HEK293 (cell line): ENCODE results near the gene KPNA1.

Experiments
- CTCF ChIA-PET: fragments of 350-600 bp; formaldehyde crosslinking; extraction: SDS; loops from one replicate; lab custom pipeline; 2021; ENCODE audit warnings: antibody characterized with exemption; lab: Yijun Ruan, JAX
- POLR2A ChIA-PET: fragments of 300-600 bp; formaldehyde crosslinking; extraction: SDS; loops from one replicate; lab custom pipeline; 2020; ENCODE audit warnings: antibody characterized with exemption, inconsistent platforms; lab: Yijun Ruan, JAX
- H3K27ac ChIP-seq: fragments of 200-500 bp; sonication (Bioruptor generic); 2 replicates; pipeline ENCODE4 v1.5.1; 2014; ENCODE audit warnings: low read depth, low read length, control low read depth, inconsistent platforms; ENCODE audit errors: extremely low read depth
- H3K36me3 ChIP-seq, 2 experiments: fragments of 200-500 bp in 1 of 2; sonication (Bioruptor generic) in 1 of 2; 1 replicate in 1 of 2; 2 replicates in 1 of 2; pipeline ENCODE4 v1.5.1; 2014 to 2017; ENCODE audit warnings: inconsistent platforms in 2 of 2, low read length in 2 of 2; ENCODE audit not compliant: control insufficient read depth in 2 of 2, insufficient read depth in 1 of 2
- H3K4me1 ChIP-seq: fragments of 200-500 bp; sonication (Bioruptor generic); 2 replicates; pipeline ENCODE4 v1.5.1; 2014; ENCODE audit warnings: mild to moderate bottlenecking, low read length, inconsistent platforms; ENCODE audit not compliant: control insufficient read depth, insufficient read depth
- H3K4me3 ChIP-seq: 2 replicates; pipeline ENCODE4 v1.5.1; 2011; ENCODE audit warnings: low read depth, mild to moderate bottlenecking, control low read depth, low read length, moderate library complexity
- H3K9me3 ChIP-seq: fragments of 200-500 bp; sonication (Bioruptor generic); 2 replicates; pipeline ENCODE4 v1.5.1; 2014; ENCODE audit warnings: low read depth, low read length, inconsistent platforms; ENCODE audit not compliant: control insufficient read depth, insufficient read depth
- EGR2 ChIP-seq: fragments of 450-650 bp; formaldehyde crosslinking; IDR thresholded peaks from 2 replicates; pipeline ENCODE4 v1.5.1; 2016; ENCODE audit warnings: low read depth, missing biosample characterization, missing genetic modification characterization
- ELK4 ChIP-seq: IDR thresholded peaks from 2 replicates; pipeline ENCODE4 v1.6.1; 2011; ENCODE audit warnings: mild to moderate bottlenecking, low read depth, low read length, borderline replicate concordance
- GLIS1 ChIP-seq: fragments of 450-650 bp; formaldehyde crosslinking; IDR thresholded peaks from 2 replicates; pipeline ENCODE4 v1.5.1; 2016; ENCODE audit warnings: missing biosample characterization, missing genetic modification characterization
- IKZF3 ChIP-seq: fragments of 450-650 bp; IDR thresholded peaks from 2 replicates; pipeline ENCODE4 v1.5.0; 2018; ENCODE audit warnings: missing biosample characterization, mild to moderate bottlenecking, missing genetic modification characterization, moderate library complexity
- RBAK ChIP-seq: fragments of 450-650 bp; formaldehyde crosslinking; IDR thresholded peaks from 2 replicates; pipeline ENCODE4 v1.5.1; 2016; ENCODE audit warnings: missing biosample characterization, missing genetic modification characterization
- REST ChIP-seq: fragments of 450-650 bp; formaldehyde crosslinking; IDR thresholded peaks from 2 replicates; pipeline ENCODE4 v1.5.1; 2016; ENCODE audit warnings: missing biosample characterization, missing genetic modification characterization
- ZBTB20 ChIP-seq: fragments of 450-650 bp; formaldehyde crosslinking; IDR thresholded peaks from 2 replicates; pipeline ENCODE4 v1.5.1; 2016; ENCODE audit warnings: missing biosample characterization, missing genetic modification characterization
- ZBTB8A ChIP-seq: fragments of 450-650 bp; formaldehyde crosslinking; IDR thresholded peaks from 2 replicates; pipeline ENCODE4 v1.5.1; 2016; ENCODE audit warnings: missing biosample characterization, missing genetic modification characterization
- ZFP41 ChIP-seq: fragments of 450-650 bp; formaldehyde crosslinking; IDR thresholded peaks from 2 replicates; pipeline ENCODE4 v1.5.1; 2016; ENCODE audit warnings: missing biosample characterization, missing genetic modification characterization, borderline replicate concordance
- ZNF138 ChIP-seq: fragments of 450-650 bp; formaldehyde crosslinking; IDR thresholded peaks from 2 replicates; pipeline ENCODE4 v1.5.1; 2016; ENCODE audit warnings: missing biosample characterization, missing genetic modification characterization, borderline replicate concordance
- ZNF140 ChIP-seq: fragments of 450-650 bp; formaldehyde crosslinking; IDR thresholded peaks from 2 replicates; pipeline ENCODE4 v1.5.1; 2016; ENCODE audit warnings: missing biosample characterization, missing genetic modification characterization
- ZNF184 ChIP-seq: fragments of 450-650 bp; IDR thresholded peaks from 2 replicates; pipeline ENCODE4 v1.5.1; 2018; ENCODE audit warnings: missing biosample characterization, mild to moderate bottlenecking, missing genetic modification characterization
- ZNF266 ChIP-seq: fragments of 450-650 bp; formaldehyde crosslinking; IDR thresholded peaks from 2 replicates; pipeline ENCODE4 v1.5.1; 2016; ENCODE audit warnings: missing biosample characterization, missing genetic modification characterization, low read depth
- ZNF362 ChIP-seq: fragments of 450-650 bp; formaldehyde crosslinking; IDR thresholded peaks from 2 replicates; pipeline ENCODE4 v1.5.1; 2016; ENCODE audit warnings: missing biosample characterization, missing genetic modification characterization
- ZNF473 ChIP-seq: fragments of 450-650 bp; formaldehyde crosslinking; IDR thresholded peaks from 2 replicates; pipeline ENCODE4 v1.5.1; 2017; ENCODE audit warnings: missing biosample characterization, missing genetic modification characterization
- ZNF596 ChIP-seq: fragments of 450-650 bp; IDR thresholded peaks from 2 replicates; pipeline ENCODE4 v1.5.0; 2018; ENCODE audit warnings: missing biosample characterization, mild to moderate bottlenecking, missing genetic modification characterization, moderate library complexity
- ZNF670 ChIP-seq: fragments of 450-650 bp; formaldehyde crosslinking; IDR thresholded peaks from 2 replicates; pipeline ENCODE4 v1.5.1; 2016; ENCODE audit warnings: missing biosample characterization, missing genetic modification characterization, low read depth
- ZNF677 ChIP-seq: fragments of 450-650 bp; IDR thresholded peaks from 2 replicates; pipeline ENCODE4 v1.5.0; 2018; ENCODE audit warnings: missing biosample characterization, mild to moderate bottlenecking, missing genetic modification characterization, moderate library complexity
- ZNF776 ChIP-seq: fragments of 450-650 bp; formaldehyde crosslinking; IDR thresholded peaks from 2 replicates; pipeline ENCODE4 v1.5.0; 2017; ENCODE audit warnings: missing biosample characterization, missing genetic modification characterization, borderline replicate concordance
- TF ChIP-seq, protein P1 (sequence below): fragments of 450-650 bp; formaldehyde crosslinking; IDR thresholded peaks from 2 replicates; pipeline ENCODE4 v1.5.1; 2016; ENCODE audit warnings: missing biosample characterization, missing genetic modification characterization
- TF ChIP-seq, protein P2 (sequence below): fragments of 450-650 bp; formaldehyde crosslinking; IDR thresholded peaks from 2 replicates; pipeline ENCODE4 v1.5.1; 2016; ENCODE audit warnings: missing biosample characterization, missing genetic modification characterization
- TF ChIP-seq, protein P3 (sequence below): fragments of 450-650 bp; formaldehyde crosslinking; IDR thresholded peaks from 2 replicates; pipeline ENCODE4 v1.5.1; 2016; ENCODE audit warnings: missing biosample characterization, missing genetic modification characterization

The KPNA1 gene

DNA sequence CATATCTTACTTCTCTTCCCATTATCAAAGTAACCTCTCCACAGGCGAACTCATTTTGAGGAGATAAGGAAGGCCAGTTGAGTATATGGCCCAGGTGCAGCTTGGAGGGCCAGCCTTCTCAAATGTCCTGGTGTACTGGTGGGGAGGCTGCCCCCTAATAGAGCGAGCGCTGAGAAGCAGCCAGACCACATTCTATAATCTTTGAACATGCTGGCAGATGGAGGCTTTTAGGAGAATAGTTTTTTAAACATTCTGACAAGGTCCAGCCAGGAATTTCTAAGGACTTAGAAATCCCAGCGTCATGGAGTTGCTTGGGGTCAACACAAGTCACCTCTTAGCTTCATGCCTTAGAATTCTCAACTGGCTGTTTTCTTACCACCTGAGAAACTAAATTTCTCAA lies 104.6 kb downstream of the KPNA1 start:
- no peak overlapping the region for H3K4me3 ChIP-seq
- H3K9me3 ChIP-seq = no peaks in the 10 kb centered on the region
- POLR2A ChIA-PET = no interaction called here
- H3K27ac ChIP-seq = no peak overlapping the region
- peaks cover 0 to 66% of the 10 kb centered on the region in 2 experiments; a peak in 2 of 3 replicates for H3K36me3 ChIP-seq
- CTCF ChIA-PET = interaction anchor here (0.9 kb wide), 1 partner anchor 17 kb away, joined by 6 read pairs; no protein-coding TSS in a partner anchor
- H3K4me1 ChIP-seq = no peaks in the 10 kb centered on the region
- TF ChIP-seq ZNF596 (no peak), REST (no peak), GLIS1 (tag by site-specific recombination) (no peak), IKZF3 (tag by site-specific recombination) (no peak), ZFP41 (tag by site-specific recombination) (no peak), ZNF138 (tag by site-specific recombination) (no peak), ZNF677 (tag by site-specific recombination) (no peak), ZNF670 (tag by site-specific recombination) (no peak), ZNF140 (no peak), ZNF473 (tag by site-specific recombination) (no peak)
- TF ChIP-seq, protein P1, sequence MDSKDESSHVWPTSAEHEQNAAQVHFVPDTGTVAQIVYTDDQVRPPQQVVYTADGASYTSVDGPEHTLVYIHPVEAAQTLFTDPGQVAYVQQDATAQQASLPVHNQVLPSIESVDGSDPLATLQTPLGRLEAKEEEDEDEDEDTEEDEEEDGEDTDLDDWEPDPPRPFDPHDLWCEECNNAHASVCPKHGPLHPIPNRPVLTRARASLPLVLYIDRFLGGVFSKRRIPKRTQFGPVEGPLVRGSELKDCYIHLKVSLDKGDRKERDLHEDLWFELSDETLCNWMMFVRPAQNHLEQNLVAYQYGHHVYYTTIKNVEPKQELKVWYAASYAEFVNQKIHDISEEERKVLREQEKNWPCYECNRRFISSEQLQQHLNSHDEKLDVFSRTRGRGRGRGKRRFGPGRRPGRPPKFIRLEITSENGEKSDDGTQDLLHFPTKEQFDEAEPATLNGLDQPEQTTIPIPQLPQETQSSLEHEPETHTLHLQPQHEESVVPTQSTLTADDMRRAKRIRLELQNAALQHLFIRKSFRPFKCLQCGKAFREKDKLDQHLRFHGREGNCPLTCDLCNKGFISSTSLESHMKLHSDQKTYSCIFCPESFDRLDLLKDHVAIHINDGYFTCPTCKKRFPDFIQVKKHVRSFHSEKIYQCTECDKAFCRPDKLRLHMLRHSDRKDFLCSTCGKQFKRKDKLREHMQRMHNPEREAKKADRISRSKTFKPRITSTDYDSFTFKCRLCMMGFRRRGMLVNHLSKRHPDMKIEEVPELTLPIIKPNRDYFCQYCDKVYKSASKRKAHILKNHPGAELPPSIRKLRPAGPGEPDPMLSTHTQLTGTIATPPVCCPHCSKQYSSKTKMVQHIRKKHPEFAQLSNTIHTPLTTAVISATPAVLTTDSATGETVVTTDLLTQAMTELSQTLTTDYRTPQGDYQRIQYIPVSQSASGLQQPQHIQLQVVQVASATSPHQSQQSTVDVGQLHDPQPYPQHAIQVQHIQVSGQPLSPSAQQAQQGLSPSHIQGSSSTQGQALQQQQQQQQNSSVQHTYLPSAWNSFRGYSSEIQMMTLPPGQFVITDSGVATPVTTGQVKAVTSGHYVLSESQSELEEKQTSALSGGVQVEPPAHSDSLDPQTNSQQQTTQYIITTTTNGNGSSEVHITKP (tag by site-specific recombination) = no peak
- TF ChIP-seq, protein P2, sequence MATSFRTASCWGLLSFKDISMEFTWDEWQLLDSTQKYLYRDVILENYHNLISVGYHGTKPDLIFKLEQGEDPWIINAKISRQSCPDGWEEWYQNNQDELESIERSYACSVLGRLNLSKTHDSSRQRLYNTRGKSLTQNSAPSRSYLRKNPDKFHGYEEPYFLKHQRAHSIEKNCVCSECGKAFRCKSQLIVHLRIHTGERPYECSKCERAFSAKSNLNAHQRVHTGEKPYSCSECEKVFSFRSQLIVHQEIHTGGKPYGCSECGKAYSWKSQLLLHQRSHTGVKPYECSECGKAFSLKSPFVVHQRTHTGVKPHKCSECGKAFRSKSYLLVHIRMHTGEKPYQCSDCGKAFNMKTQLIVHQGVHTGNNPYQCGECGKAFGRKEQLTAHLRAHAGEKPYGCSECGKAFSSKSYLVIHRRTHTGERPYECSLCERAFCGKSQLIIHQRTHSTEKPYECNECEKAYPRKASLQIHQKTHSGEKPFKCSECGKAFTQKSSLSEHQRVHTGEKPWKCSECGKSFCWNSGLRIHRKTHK (tag by site-specific recombination) = no peak

GRCh38 chr3:122409446-122409845 lies 105.3 kb downstream of the KPNA1 start:
- Histone ChIP-seq H3K36me3 (peaks cover 0 to 71% of the 10 kb centered on the region in 2 experiments; a peak in 2 of 3 replicates), H3K4me3 (no peak overlapping the region), H3K9me3 (no peaks in the 10 kb centered on the region), H3K4me1 (no peaks in the 10 kb centered on the region), H3K27ac (no peak overlapping the region)
- CTCF ChIA-PET = interaction anchor here (0.9 kb wide), 1 partner anchor 16 kb away, joined by 6 read pairs; no protein-coding TSS in a partner anchor
- POLR2A ChIA-PET = no interaction called here
- TF ChIP-seq ZNF184 (no peak), ZNF362 (no peak), ZNF776 (tag by site-specific recombination) (no peak), RBAK (tag by site-specific recombination) (no peak), EGR2 (tag by site-specific recombination) (no peak), ZNF266 (tag by site-specific recombination) (no peak), ZBTB8A (no peak), ZFP41 (tag by site-specific recombination) (no peak), ZBTB20 (tag by site-specific recombination) (no peak), ELK4 (no peak)
- TF ChIP-seq, protein P3, sequence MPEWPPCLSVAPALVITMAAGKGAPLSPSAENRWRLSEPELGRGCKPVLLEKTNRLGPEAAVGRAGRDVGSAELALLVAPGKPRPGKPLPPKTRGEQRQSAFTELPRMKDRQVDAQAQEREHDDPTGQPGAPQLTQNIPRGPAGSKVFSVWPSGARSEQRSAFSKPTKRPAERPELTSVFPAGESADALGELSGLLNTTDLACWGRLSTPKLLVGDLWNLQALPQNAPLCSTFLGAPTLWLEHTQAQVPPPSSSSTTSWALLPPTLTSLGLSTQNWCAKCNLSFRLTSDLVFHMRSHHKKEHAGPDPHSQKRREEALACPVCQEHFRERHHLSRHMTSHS = no peak
